Measurements from ENCODE around the gene SCGB1D2.
A peak's percentile ranks its signal among the peaks of the same experiment; 100 is the strongest.

The SCGB1D2 gene

DNA sequence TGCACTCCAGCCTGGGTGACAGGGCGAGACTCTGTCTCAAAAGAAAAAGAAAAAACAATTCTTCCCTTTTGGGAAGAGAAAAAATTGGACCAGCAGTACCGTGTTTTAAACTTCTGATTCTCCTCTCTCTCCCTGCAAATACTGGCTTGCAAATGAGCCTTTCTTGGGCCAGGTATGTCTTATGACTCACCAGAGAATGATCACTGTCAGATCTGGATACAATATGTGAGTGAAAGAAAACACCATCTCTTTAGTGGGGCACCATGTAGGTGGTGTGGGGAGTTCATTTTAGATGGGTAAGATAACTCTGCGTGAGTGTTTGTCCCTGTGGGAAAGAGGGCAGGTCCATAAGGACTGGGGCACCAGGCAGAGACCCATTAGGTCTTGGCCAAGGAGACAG, 25.5 kb downstream of the SCGB1D2 start:
- no peak for TF ChIP-seq CTCF (conservative IDR thresholded peaks at IDR 0.05; ENCODE audit: low read depth)
- ChIA-PET POLR2A (ENCODE audit: low non-redundant PET) (no interaction called here), CTCF (no interaction called here)
- no peak for DNase-seq (ENCODE audit: low spot score)
- H3K27ac ChIP-seq = no peak overlapping the region

DNA sequence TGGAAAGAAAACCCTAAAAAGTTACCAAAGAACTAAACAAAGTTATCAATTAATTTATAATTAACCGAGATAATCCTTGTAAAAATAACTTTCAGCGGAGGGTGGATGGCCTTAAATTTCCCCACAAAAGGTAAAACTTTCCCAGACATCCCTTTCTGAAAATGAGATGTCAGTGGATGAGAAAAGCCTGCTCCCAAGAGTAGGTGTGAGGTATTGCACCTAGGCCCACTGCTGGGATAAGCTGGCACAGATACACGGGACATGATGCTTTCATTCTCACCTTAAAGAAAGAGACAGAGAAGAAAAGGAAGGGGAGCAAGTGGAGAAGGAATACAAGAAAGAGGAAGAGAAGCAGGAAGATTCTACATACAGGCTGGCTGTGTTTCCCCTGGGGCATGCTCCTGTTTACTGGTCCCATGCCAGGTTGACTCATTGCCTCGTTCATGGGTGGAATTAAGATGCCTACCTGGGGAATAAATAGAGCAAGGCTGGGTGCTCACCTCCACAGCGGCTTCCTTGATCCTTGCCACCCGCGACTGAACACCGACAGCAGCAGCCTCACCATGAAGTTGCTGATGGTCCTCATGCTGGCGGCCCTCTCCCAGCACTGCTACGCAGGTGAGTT, 27.7 kb downstream of the SCGB1D2 start, which contains the start of gene SCGB2A2:
Gene SCGB2A2, plus strand, starts transcription at position 505 of the 625 bp plus-strand sequence. Its CDS starts 59 bp downstream, at position 564.
- TF ChIP-seq CTCF (conservative IDR thresholded peaks at IDR 0.05; ENCODE audit: low read depth) = no peak
- CTCF ChIA-PET = no interaction called here
- peak; percentile 16 for DNase-seq (ENCODE audit: low spot score)
- POLR2A ChIA-PET (ENCODE audit: low non-redundant PET) = no interaction called here
- H3K27ac ChIP-seq = no peak within 1 kb of the TSS

DNA sequence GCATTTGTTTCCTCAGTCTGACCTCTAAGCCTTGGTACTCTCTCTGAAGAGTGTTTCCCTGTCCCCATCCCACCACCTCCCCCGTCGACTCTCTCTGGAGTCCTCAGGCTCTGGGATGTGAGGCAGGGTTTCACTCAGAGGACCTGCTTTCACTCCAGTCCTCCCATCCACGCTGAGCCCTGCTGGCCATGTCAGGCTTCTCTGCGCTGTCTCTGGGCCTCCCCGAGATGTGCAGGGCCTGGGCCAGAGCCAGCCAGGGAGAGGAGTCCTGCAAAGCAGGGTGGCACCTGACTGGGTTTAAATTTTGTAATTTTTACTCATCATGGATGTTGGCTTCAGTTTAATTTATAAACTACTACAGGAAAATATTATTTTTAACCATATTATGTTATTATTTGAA, 31.2 kb downstream of the SCGB1D2 start:
- ChIA-PET CTCF (no interaction called here), POLR2A (ENCODE audit: low non-redundant PET) (no interaction called here)
- no peak for DNase-seq (ENCODE audit: low spot score)
- no peak for TF ChIP-seq CTCF (conservative IDR thresholded peaks at IDR 0.05; ENCODE audit: low read depth)
- H3K27ac ChIP-seq = no peak overlapping the region

DNA sequence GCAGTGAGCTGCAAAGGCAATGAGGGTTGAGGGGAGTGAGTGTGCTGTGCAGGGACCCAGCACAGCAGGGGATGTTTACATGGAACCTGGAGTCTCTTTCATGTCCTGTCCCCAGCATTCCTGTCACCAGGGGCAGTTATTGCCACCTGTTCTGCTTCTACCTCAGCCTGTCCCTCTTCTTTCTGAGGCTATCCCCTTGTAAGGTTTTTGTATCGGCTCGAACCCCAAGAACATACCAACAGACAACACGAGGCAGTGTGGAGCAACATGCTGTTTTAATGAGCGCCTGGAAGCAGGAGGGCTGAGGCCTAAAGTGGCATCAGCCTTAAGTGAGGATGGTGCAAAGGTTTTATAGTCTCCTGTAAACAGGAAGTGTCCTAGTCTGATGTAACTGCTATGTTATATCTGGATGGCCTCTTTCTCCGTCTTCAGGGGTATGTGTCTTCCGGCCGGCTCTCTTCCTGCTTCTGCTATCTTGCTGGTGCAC, 31.8 kb downstream of the SCGB1D2 start:
- no peak for DNase-seq (ENCODE audit: low spot score)
- CTCF ChIA-PET = no interaction called here
- POLR2A ChIA-PET (ENCODE audit: low non-redundant PET) = no interaction called here
- no peak for TF ChIP-seq CTCF (conservative IDR thresholded peaks at IDR 0.05; ENCODE audit: low read depth)
- H3K27ac ChIP-seq = no peak overlapping the region

DNA sequence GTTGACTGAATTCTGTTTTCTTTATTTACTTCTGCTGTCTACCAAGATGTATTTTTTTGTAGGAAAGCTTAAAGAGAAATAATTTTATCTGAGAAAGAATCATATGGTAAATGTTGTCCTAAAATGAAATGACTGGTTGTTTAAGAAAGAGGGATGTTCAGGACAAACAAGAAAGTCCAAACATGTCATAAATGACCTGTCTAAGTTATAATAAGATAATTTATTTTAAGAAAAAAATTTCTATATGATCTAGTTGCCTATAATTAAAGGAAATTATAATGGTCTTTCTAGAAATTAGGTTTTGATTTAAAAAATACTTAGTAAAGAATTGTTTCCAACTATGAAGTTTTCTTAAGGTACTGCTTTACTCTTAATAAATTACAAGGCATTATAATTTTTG, 38.4 kb downstream of the SCGB1D2 start:
- no peak overlapping the region for H3K27ac ChIP-seq
- CTCF ChIA-PET = interaction anchor here (0.6 to 0.7 kb wide), 2 partner anchors 20 to 290 kb away, joined by 3 read pairs; no protein-coding TSS in a partner anchor
- TF ChIP-seq CTCF (conservative IDR thresholded peaks at IDR 0.05; ENCODE audit: low read depth) = no peak
- DNase-seq (ENCODE audit: low spot score) = no peak
- POLR2A ChIA-PET (ENCODE audit: low non-redundant PET) = no interaction called here
